ENCODE measurements around the gene RBM47.
A peak's percentile ranks its signal among the peaks of the same experiment; 100 is the strongest.
"Not testable (repeated sequence)": the region's sequence is repeated elsewhere in the genome, so short reads cannot be mapped to it uniquely, and the experiment has no call there.

RBM47 gene

GRCh38 chr4:40481977-40482376 lies 147.7 kb downstream of the RBM47 start:
- no peak for DNase-seq

- DNase-seq, result no peak
Measured at GRCh38 chr4:40480291-40480690, 149.4 kb downstream of the RBM47 start.

GRCh38 chr4:40479378-40479777 lies 150.3 kb downstream of the RBM47 start:
- DNase-seq, result no peak

GRCh38 chr4:40475609-40476008 lies 154.1 kb downstream of the RBM47 start:
- peak; percentile 93 for DNase-seq

- DNase-seq, result peak; percentile 18
Measured at GRCh38 chr4:40473578-40474388, 155.9 kb downstream of the RBM47 start.

- no peak for DNase-seq
Measured at GRCh38 chr4:40471923-40472322, 157.7 kb downstream of the RBM47 start.

- DNase-seq, result no peak
Measured at GRCh38 chr4:40466789-40467188, 162.9 kb downstream of the RBM47 start.

- peak; percentile 78 for DNase-seq
Measured at GRCh38 chr4:40462326-40462725, 167.3 kb downstream of the RBM47 start.

- DNase-seq, result no peak
Measured at GRCh38 chr4:40461879-40462278, 167.8 kb downstream of the RBM47 start.

GRCh38 chr4:40461062-40461461 lies 168.6 kb downstream of the RBM47 start:
- no peak for DNase-seq

- DNase-seq, result no peak
Measured at GRCh38 chr4:40458683-40459082, 171.0 kb downstream of the RBM47 start.

- DNase-seq, result no peak
Measured at GRCh38 chr4:40458109-40458508, 171.6 kb downstream of the RBM47 start.

- DNase-seq, result no peak
Measured at GRCh38 chr4:40455340-40455902, 174.2 kb downstream of the RBM47 start.

- no peak for DNase-seq
Measured at GRCh38 chr4:40454816-40455215, 174.8 kb downstream of the RBM47 start.

GRCh38 chr4:40453912-40454311 lies 175.8 kb downstream of the RBM47 start:
- peak; percentile 7 for DNase-seq

- no peak for DNase-seq
Measured at GRCh38 chr4:40448875-40449274, 180.8 kb downstream of the RBM47 start.

- no peak for DNase-seq
Measured at GRCh38 chr4:40446839-40447238, 182.8 kb downstream of the RBM47 start.

GRCh38 chr4:40446261-40446750 lies 183.4 kb downstream of the RBM47 start:
- not testable (repeated sequence) for DNase-seq

GRCh38 chr4:40445671-40446070 lies 184.0 kb downstream of the RBM47 start:
- DNase-seq, result no peak

GRCh38 chr4:40441430-40441829 lies 188.2 kb downstream of the RBM47 start:
- DNase-seq, result no peak

GRCh38 chr4:40439519-40439918 lies 190.1 kb downstream of the RBM47 start:
- DNase-seq, result no peak

- DNase-seq, result no peak
Measured at GRCh38 chr4:40438384-40439026, 191.2 kb downstream of the RBM47 start.

- DNase-seq, result no peak
Measured at GRCh38 chr4:40437741-40438383, 191.8 kb downstream of the RBM47 start.

All from NCI-H1092 treated with DMSO at 0.1 percent for 48 hours (cell line).